A549 treated with CpdA at 1 μM for 4 hours (cell line): Measurements from ENCODE around the gene PHF19. TPM values are rescaled to one million over a fixed set of nuclear protein-coding genes. Genes with fewer than 3 reads are reported as not detected.

Experiments used
- total RNA-seq: library from RNA; stranded (reverse); fragments of 200-300 nt; extraction: Qiagen RNA extraction; gene quantifications from 5 replicates; pipeline ENCODE4 v1.2.3, GENCODE V29; 2022; ENCODE audit warnings: low read depth

The PHF19 gene
- total RNA-seq, result 87.0 to 139 TPM (median 128 TPM) in 5 replicates

DNA sequence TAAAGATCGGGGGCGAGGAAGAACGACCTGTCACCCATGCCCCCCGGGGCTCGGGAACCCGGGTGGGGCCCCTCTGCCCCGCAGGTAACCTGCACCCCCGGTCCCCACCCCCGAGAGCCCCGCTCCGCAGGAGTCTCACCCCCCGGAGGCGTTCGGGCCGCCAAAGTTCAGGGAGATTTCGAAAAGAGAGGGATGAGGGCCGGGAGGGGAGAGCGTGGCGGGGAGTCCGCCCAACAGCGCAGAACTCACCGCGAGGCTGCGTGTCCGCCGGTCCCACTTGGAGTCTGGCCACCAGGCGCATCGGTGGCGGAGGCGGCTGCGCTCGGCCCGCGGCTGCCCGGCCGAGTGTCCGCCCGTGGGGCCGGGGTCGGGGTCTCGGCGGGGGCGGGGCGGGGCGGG, at the start of gene PHF19:
Gene PHF19, minus strand, starts transcription at position 347 of the 399 bp plus-strand sequence. CDS start 2,447 bp downstream, outside the sequence.

DNA sequence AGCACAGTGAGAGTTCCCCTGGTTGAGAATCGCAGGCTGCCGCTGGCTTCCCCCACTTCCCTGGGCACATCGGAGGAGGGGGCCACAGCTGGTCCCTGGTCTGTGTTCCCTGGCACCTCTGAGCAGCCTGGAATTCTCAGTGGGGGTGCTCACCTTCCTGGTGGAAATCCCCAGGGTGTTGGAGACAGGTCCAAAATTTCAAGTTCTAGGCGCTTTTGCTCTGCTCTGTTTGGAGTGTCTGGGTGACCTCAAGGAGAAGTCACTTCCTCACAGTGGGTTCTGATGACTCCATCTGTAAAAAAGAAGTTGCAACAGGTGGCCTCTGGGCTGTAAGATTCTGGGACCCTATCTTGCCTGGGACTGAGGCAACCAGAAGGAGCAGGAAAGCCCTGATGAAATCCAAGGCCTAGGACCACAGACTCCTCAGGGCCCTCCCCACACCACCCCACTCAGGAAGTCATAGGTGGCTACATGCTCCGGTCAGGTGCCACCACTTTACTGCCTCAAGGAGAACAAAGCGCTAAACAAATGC, 49.5 kb upstream of the PHF19 start, which contains the start of gene TRAF1:
Gene TRAF1, minus strand, starts transcription at position 400 of the 532 bp plus-strand sequence. CDS start 721 bp downstream, outside the sequence.

DNA sequence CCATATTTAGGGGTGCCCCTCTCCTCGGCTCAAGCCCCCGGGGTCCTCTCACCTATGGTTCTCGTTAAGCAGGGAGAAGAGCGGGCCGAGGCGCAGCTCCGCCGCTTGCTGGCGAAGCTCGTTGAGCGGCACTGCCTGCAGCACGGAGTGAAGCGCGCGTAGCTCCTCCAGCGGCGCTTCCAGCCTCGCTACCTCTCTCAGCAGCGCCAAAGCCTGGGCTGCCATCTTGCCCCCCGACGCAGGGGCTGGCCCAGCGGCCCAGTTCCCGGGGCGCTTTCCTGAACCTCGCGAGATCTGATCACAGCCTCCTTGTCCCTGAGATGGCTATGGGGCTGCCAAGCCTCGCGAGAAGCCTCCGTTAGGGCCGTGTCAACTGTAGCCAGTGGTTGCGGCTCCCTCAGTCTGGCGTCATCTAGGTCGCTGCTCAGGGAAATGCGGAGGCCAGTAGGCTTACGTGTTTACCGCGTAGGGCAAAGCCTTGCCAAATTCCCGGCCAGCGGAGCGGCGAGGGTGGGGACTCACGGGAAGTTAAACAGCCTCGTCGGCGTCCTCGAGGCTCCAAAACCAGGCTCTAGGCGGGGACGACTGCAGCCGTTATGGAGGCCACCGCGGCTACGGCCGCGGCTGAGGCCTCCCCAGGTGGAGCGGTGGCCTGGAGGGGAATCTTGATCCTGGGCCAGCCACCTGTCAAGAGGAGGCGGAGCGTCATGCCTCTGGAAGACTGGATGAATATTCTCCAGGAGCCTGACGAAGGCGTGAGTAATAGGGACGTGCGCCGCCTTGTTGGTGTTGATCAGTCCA, 34.1 kb downstream of the PHF19 start, which contains the start of gene PSMD5:
Gene PSMD5, minus strand, starts transcription at position 238 of the 801 bp plus-strand sequence. Its CDS starts 13 bp downstream, at position 225.

Other genes with a start within 250 kb of the PHF19 start
- gene MEGF9, start 162.7 kb downstream of the PHF19 start, total RNA-seq, result 22.6 to 32.6 TPM (median 26.2 TPM) in 5 replicates
- gene FBXW2, start 83.8 kb downstream of the PHF19 start, total RNA-seq, result 36.0 to 43.9 TPM (median 41.9 TPM) in 5 replicates
- gene PSMD5, start 34.3 kb downstream of the PHF19 start, total RNA-seq, result 30.1 to 38.1 TPM (median 30.5 TPM) in 5 replicates
- gene TRAF1, start 49.6 kb upstream of the PHF19 start, total RNA-seq, result 5.3 to 11.0 TPM (median 8.1 TPM) in 5 replicates
- 10.4 to 13.9 TPM (median 12.5 TPM) in 5 replicates for gene C5, start 173.1 kb upstream of the PHF19 start, total RNA-seq
- 4.9 to 7.4 TPM (median 6.3 TPM) in 5 replicates for gene CNTRL, start 197.8 kb upstream of the PHF19 start, total RNA-seq